ENCODE data around the gene LILRA6.

GRCh38 chr19:54279406-54279962 is 36.9 kb upstream of the LILRA6 start:
- TF ChIP-seq CTCF (conservative IDR thresholded peaks at IDR 0.05) (no peak), EZH2 (IDR thresholded peaks at IDR 0.05; ENCODE audit: low read depth) (no peak)
